Stimulated activated CD4-positive, alpha-beta T cell treated with anti-CD3 and anti-CD28 coated beads, Interleukin-1b, Interleukin-23, amount 100 ng/mL, for 1 hour (primary cell): ENCODE measurements around the gene IZUMO1R.
"Not testable (repeated sequence)": the region's sequence is repeated elsewhere in the genome, so short reads cannot be mapped to it uniquely, and the experiment has no call there.

Experiments used
- DNase-seq, 2 donors: peaks; one replicate each; pipeline ENCODE4 v3.0.0-alpha.2; 2020; ENCODE audit warnings: low read depth in 2 of 2

Gene IZUMO1R

DNA sequence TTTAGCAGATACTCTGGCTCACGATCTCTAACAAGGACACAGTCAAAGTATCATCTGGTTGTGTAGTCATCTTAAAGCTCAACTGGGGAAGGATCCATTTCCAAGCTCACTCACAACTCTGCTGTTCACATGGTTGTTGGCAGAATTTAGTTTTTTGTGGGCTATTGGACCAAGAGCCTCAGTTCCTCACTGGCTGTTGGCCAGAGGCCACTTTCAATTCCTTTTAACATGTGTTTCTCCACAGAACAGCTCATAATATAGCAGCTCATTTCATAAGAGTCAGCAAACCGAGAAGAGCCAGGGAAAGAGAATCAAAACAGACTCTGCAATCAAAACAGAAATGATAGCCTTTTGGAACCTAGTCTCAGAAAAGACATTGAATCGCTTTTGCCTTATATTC is 22.6 kb downstream of the IZUMO1R start:
- no peak for DNase-seq

DNA sequence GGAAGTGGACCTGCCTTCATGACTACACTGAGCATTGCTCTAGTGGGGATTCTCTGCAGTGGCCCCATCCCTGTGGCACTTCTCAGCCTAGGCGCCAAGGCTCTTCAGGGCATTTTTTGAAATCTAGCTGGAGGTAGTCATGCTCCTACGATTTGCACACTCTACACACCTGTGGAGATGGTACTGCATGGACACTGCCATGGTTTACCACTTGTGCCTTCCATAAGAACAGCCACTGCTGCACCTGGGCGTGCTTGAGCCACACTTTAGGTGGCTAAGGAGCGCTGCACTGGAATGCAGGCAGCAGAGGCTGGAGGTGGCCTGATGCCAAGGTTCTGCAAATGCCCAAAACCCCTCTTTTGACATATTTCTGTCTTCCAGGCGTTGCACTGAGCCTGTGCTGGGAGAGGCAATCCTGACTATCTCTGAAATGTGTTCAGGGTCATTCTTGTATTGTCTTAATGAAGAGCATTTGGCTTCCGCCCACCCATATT is 24.3 kb downstream of the IZUMO1R start:
- DNase-seq = no peak

DNA sequence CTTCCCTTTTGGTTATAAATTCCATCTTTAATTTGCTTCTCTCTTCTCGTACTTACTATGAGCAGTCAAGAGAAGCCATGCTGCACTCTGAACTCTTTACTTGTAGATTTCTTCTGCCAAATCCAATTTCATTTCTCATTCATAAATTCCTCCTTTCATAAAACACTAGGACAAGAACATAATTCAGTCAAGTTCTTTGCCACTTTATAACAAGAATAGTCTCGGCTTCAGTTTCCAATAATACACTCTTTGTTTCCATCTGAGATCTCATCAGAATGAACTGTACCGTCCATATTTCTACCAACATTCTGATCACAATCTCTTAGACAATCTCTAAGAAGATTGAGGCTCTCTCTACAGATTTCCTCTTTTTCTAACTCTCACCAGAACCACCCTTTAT is 25.1 kb downstream of the IZUMO1R start:
- no peak for DNase-seq

DNA sequence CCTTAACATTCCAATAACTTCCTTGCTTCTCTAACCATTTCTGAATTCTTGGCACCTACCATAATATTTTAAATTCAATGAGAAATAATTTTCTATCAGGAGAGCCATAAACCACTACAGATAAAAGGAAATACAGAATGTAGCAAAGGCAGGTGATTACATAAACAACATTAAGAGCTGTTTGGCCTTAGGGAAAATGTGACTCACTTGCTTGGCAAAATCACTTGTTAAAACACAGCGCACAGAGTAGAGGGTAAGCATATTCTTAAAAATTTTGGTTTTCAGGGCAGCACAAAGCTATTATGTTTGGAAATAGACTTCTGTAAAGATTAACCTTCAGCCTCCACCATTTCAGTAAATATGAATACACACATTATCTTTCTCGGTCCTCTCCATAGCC is 26.4 kb downstream of the IZUMO1R start:
- DNase-seq = no peak

DNA sequence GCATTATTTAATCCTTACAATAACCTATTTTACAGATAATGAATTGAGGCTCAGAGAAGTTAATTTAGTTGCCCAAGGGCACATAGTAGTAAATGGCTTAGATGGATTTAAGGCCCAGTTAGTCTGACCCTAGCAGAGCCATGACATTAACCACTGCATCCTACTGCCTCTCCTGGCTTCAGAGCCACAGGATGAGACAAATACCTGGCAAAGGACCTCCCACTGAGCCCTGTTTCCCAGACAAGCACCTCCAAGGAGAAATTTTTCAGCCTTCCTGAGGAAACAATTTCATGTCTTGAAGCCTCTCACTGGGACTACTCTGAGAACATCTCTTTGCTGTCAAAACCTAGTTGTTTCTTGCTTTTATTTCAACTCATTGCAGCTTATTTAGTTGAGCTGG is 28.4 kb downstream of the IZUMO1R start:
- no peak for DNase-seq

DNA sequence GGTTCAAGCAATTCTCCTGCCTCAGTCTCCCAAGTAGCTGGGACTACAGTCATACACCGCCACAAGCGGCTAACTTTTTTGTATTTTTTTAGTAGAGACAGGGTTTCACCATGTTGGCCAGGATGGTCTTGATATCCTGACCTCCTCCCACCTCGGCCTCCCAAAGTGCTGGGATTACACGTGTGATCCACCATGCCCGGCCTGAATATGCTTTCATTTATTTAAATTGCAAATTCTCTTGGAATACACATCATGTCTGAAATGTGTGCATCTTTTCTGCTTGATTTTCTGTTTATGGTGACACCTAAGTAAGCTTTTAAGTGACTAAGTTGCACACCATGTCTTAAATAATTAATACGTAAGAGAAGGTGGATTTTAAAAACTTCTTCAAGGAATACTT is 31.7 kb downstream of the IZUMO1R start:
- DNase-seq = no peak

- no peak for DNase-seq
These were observed 34.3 kb downstream of the IZUMO1R start for GRCh38 chr11:94338651-94339050.

- DNase-seq = no peak
These were observed 37.9 kb downstream of the IZUMO1R start for GRCh38 chr11:94342250-94342649.

DNA sequence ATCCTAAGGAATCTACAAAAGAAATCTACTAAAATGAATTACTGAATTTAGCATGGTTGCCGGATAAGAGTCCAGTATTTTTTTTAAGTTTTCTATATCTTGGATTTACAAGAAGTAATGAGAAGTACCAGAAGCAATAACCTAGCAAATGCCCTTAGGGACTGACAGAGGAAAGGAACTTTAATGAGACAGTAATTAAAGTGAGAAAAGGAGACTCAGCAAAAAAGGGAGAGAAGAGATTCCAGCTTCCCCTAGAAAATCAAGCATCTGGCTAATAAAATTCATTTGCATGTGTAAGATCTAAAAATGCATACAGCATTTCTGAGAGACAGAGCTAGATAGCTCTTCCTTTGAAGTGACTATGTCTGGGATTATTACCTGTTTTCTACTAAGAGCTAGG is 39.1 kb downstream of the IZUMO1R start:
- DNase-seq = no peak

GRCh38 chr11:94346311-94346710 is 41.9 kb downstream of the IZUMO1R start:
- not testable (repeated sequence) for DNase-seq

DNA sequence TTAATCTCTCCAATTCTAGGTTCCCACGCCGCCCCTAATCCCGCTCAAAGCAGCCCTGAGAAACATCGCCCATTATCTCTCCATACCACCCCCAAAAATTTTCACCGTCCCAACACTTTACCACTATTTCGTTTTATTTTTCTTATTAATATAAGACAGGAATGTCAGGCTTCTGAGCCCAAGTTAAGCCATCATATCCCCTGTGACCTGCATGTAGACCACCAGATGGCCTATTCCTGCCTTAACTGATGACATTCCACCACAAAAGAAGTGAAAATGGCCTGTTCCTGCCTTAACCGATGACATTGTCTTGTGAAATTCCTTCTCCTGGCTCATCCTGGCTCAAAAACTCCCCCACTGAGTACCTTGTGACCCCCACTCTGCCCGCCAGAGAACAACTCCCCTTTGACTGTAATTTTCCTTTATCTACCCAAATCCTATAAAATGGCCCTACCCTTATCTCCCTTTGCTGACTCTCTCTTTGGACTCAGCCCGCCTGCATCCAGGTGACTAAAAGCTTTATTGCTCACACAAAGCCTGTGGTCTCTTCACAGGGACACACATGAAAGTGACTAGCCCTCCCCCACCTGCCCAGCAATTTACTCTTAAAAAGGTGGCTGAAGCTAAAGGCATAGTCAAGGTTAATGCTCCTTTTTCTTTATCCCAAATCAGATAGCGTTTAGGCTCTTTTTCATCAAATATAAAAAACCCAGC is 46.6 kb downstream of the IZUMO1R start:
- DNase-seq = not testable (repeated sequence)
